Upper lobe of left lung (tissue), 6 donors: ENCODE data around the gene TCTN1. TPM values are rescaled to one million over a fixed set of nuclear protein-coding genes. Genes with fewer than 3 reads are reported as not detected.

Source experiments
- ATAC-seq, 2 donors: fragments of 200-7000 bp; cut with Tn5 transposase; one replicate each; pipeline ENCODE4 v1.9.1; 2022; ENCODE audit warnings: mild to moderate bottlenecking in 2 of 2, moderate library complexity in 2 of 2; ENCODE audit not compliant: low FRiP score in 2 of 2
- DNase-seq, 2 donors: peaks; one replicate each; pipeline ENCODE4 v3.0.0-alpha.2; 2019 to 2020
- H3K27ac ChIP-seq, 4 donors: fragments of 200-600 bp; sonication (generic); one replicate each; pipeline ENCODE4 v1.5.1; 2016 to 2019
- H3K27me3 ChIP-seq, 4 donors: fragments of 200-600 bp; sonication (generic); one replicate each; pipeline ENCODE4 v1.5.1; 2017 to 2019
- H3K36me3 ChIP-seq, 4 donors: fragments of 200-600 bp; sonication (generic); one replicate each; pipeline ENCODE4 v1.5.1; 2016 to 2019
- H3K4me1 ChIP-seq, 4 donors: fragments of 200-600 bp; sonication (generic); one replicate each; pipeline ENCODE4 v1.5.1; 2018 to 2019
- H3K4me3 ChIP-seq, 4 donors: fragments of 200-600 bp; sonication (generic); one replicate each; pipeline ENCODE4 v1.5.1; 2017 to 2019; ENCODE audit warnings: mild to moderate bottlenecking in 2 of 4, moderate library complexity in 1 of 4
- H3K9me3 ChIP-seq, 4 donors: fragments of 200-600 bp; sonication (generic); one replicate each; pipeline ENCODE4 v1.5.1; 2018 to 2019
- EP300 ChIP-seq, 4 donors: sonication (generic); formaldehyde crosslinking; IDR thresholded peaks; one replicate each; pipeline ENCODE4 v1.5.1; 2017; ENCODE audit warnings: antibody characterized with exemption in 4 of 4, control low read depth in 2 of 4
- POLR2A ChIP-seq, 4 donors: fragments of 450-650 bp; IDR thresholded peaks; one replicate each; pipeline ENCODE4 v1.5.1; 2016 to 2017; ENCODE audit warnings: antibody characterized with exemption in 4 of 4, mild to moderate bottlenecking in 2 of 4
- POLR2AphosphoS5 ChIP-seq, 2 donors: sonication (generic); formaldehyde crosslinking; IDR thresholded peaks; one replicate each; pipeline ENCODE4 v1.5.1; 2017; ENCODE audit warnings: antibody characterized with exemption in 2 of 2
- WGBS, 2 donors: methylation state at CpG; one replicate each; pipeline ENCODE4 v1.1.5; 2017 to 2018; 5-methylcytosine and 5-hydroxymethylcytosine counted together
- total RNA-seq, 6 donors: library from RNA; depleted of rRNA in 4 of 6; stranded (reverse); fragments of >200 nt in 4 of 6; gene quantifications; one replicate each; pipeline versions ENCODE4 v1.1.0 to v1.2.1, GENCODE V29; 2016 to 2021
- TF ChIP-seq, protein P1 (sequence below), 6 experiments: fragments of 450-650 bp in 4 of 6; fragments of 200-600 bp in 2 of 6; sonication (generic) in 2 of 6; IDR thresholded peaks; one replicate each; pipeline ENCODE4 v1.5.1; 2016 to 2019; ENCODE audit warnings: antibody characterized with exemption in 6 of 6
- donor health status: DM: no; HTN: no; CAD: no; lungs with moderate emphysema.
- donor health status: DM: no; HTN: yes; CAD: no; lungs with severe emphysema.

TCTN1 gene
- total RNA-seq, 6 donors from 2014 or later: 21.6 to 50.8 (median 42.6) TPM

DNA sequence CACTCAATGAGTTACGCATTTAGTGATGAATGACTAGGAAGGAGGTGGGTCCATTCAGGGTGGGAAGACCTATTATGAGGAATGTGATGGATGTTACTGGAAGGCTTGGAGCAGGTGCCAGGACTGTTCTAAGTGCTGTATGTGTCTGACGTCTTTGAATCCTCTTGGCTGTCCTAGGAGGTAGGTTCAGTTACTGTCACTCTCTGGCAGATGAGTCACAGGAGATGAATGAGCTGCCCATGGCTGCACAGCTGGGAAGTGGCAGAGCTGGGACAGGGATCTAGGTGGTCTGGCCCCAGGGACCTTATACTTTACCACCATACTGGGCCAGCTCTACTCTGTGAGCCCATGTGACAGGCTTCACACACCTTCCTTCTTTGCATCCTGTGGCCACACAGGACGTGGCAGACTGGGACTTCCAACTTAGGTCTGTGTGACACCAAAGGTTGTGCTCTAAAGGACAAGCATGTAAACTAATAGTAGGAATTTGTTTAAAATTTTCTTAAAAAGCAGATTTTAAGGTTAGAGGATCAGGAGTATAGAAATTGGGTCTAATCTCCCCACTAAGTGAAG, 24.0 kb downstream of the TCTN1 start:
- H3K27ac ChIP-seq: no peak overlapping the region
- DNase-seq (no peak), ATAC-seq (no peak)
- 86 to 94% methylated on average over 2 to 3 of the region's 3 CpGs for WGBS, 2 donors
- no peaks in the 10 kb centered on the region for H3K9me3 ChIP-seq
- no peak overlapping the region for H3K4me3 ChIP-seq
- peaks cover 0 to 2% (median under 1%) of the 10 kb centered on the region in 4 donors for H3K36me3 ChIP-seq
- TF ChIP-seq POLR2A (IDR thresholded peaks at IDR 0.05): no peak
- no peak for TF ChIP-seq POLR2AphosphoS5 (IDR thresholded peaks at IDR 0.05)
- TF ChIP-seq, protein P1, sequence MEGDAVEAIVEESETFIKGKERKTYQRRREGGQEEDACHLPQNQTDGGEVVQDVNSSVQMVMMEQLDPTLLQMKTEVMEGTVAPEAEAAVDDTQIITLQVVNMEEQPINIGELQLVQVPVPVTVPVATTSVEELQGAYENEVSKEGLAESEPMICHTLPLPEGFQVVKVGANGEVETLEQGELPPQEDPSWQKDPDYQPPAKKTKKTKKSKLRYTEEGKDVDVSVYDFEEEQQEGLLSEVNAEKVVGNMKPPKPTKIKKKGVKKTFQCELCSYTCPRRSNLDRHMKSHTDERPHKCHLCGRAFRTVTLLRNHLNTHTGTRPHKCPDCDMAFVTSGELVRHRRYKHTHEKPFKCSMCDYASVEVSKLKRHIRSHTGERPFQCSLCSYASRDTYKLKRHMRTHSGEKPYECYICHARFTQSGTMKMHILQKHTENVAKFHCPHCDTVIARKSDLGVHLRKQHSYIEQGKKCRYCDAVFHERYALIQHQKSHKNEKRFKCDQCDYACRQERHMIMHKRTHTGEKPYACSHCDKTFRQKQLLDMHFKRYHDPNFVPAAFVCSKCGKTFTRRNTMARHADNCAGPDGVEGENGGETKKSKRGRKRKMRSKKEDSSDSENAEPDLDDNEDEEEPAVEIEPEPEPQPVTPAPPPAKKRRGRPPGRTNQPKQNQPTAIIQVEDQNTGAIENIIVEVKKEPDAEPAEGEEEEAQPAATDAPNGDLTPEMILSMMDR (IDR thresholded peaks at IDR 0.05): no peak
- no peak for TF ChIP-seq EP300 (IDR thresholded peaks at IDR 0.05)
- H3K4me1 ChIP-seq: no peaks in the 10 kb centered on the region
- H3K27me3 ChIP-seq: no peaks in the 10 kb centered on the region

DNA sequence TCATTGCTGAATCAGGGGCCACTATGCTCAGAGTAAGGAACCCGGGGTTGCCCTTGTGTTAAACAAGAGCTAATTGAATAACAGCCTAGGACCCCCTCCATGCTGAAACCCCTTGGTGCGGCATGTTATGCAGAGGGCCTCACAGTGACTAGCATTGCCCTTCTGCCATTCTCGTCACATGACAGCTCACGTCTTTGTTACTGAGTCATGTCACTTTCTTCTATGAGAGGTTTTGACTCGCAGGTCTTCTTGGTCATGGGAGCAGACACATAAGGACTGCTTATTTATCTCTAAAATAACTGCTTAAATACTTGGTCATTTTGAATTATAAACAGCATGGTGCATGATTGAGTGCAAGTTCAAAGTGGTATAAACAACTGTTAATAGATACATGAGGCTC, 24.9 kb downstream of the TCTN1 start:
- DNase-seq (no peak), ATAC-seq (no peak)
- no peak for TF ChIP-seq EP300 (IDR thresholded peaks at IDR 0.05)
- TF ChIP-seq POLR2AphosphoS5 (IDR thresholded peaks at IDR 0.05): no peak
- TF ChIP-seq, protein P1 (IDR thresholded peaks at IDR 0.05): no peak
- no peak for TF ChIP-seq POLR2A (IDR thresholded peaks at IDR 0.05)
- no peak overlapping the region for H3K27ac ChIP-seq
- no peaks in the 10 kb centered on the region for H3K27me3 ChIP-seq
- no peak overlapping the region for H3K4me3 ChIP-seq
- peaks cover 0 to 2% (median 0%) of the 10 kb centered on the region in 4 donors for H3K36me3 ChIP-seq
- H3K9me3 ChIP-seq: no peaks in the 10 kb centered on the region
- 77 to 88% methylated on average over 5 of the region's 5 CpGs for WGBS, 2 donors
- H3K4me1 ChIP-seq: no peaks in the 10 kb centered on the region

DNA sequence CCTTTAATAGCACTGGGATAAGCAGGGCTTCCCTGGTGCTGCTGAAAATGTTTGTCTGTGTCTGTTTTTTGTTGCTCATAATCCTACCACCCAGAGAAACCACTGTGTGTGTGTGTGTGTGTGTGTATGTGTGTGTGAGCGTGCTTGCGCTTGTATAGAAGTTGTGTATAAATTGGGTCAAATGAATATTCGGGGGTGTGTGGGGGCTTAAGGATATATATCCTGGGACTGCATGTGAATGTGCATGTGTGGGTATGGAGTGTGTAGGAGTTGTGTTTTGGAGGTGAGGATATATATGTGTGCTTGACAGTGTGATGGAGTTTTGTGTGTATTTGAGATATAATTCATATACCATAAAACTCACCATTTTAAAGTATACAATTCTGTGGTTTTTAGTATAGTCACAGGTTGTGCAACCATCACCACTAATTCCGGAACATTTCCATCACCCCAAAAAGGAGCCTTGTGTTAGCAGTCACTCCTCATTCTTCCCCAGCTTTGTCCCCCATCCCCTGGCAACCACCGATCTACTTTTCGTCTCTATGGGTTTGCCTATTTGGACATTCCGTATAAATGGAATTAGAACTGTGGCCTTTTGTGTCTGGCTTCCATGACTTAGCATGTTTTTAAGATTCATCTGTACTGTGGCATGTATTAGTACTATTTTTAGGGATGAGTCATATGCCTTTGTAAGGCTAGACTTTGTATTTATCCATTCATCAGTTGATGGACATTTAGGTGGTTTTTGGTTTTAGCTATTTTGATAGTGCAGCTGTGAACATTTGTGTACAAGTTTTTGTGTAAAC, 25.6 kb downstream of the TCTN1 start:
- TF ChIP-seq POLR2A (IDR thresholded peaks at IDR 0.05) (no peak), EP300 (IDR thresholded peaks at IDR 0.05) (no peak), POLR2AphosphoS5 (IDR thresholded peaks at IDR 0.05) (no peak)
- TF ChIP-seq, protein P1 (IDR thresholded peaks at IDR 0.05): no peak
- H3K9me3 ChIP-seq: no peaks in the 10 kb centered on the region
- DNase-seq (no peak), ATAC-seq (no peak)
- H3K4me1 ChIP-seq: no peaks in the 10 kb centered on the region
- H3K4me3 ChIP-seq: no peak overlapping the region
- WGBS, 2 donors: 71 to 86% methylated on average over 7 of the region's 7 CpGs
- peaks cover 0 to 2% (median 0%) of the 10 kb centered on the region in 4 donors for H3K36me3 ChIP-seq
- H3K27me3 ChIP-seq: no peaks in the 10 kb centered on the region
- no peak overlapping the region for H3K27ac ChIP-seq

DNA sequence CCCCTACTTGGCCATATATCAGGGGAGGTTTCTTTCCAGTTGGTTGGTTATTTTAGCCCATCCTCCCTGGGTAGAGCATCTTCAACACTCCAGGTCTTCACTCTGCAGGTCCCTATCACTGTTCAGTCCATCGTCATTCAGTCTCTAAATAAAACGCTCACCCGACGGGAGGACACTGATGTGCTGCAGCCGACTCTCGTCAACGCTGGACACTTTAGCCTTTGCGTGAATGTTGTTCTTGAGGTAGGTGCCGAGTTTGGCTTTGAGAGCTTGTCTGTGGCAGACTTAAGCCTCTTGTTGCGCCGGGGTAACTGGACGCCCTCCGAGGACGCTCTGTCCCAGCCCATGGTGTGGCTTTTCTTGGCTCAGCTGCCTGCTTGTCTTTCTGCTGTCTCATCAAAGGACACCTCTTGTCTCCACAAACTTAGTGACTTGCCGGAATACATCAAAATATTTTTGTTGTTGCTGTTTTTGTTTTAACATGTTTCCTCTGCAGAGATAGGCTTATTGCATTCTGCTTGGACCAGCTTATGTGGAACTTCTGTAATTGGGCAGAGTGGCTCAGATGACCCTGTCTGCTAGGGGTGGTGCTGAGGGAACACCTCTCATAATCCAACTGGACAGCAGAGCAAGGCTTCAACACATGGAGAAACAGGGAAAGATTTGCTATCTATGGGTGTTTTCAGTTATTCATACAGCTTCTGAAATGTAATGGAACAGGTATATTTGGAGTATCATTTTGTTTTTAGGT, 26.5 kb downstream of the TCTN1 start:
- Histone ChIP-seq H3K27ac (no peak overlapping the region), H3K4me1 (no peaks in the 10 kb centered on the region), H3K9me3 (no peaks in the 10 kb centered on the region), H3K4me3 (no peak overlapping the region), H3K27me3 (no peaks in the 10 kb centered on the region), H3K36me3 (peaks cover 0 to 3% (median 1%) of the 10 kb centered on the region in 4 donors)
- TF ChIP-seq POLR2AphosphoS5 (IDR thresholded peaks at IDR 0.05): peak in 1 of 2 donors; percentile 24
- no peak for TF ChIP-seq POLR2A (IDR thresholded peaks at IDR 0.05)
- TF ChIP-seq EP300 (IDR thresholded peaks at IDR 0.05): no peak
- TF ChIP-seq, protein P1 (IDR thresholded peaks at IDR 0.05): no peak
- no peak for ATAC-seq
- no peak for DNase-seq
- 78 to 93% methylated on average over 14 to 15 of the region's 15 CpGs for WGBS, 2 donors
